ENCODE measurements around the gene MAP2K7.

MAP2K7 gene

GRCh38 chr19:7943444-7944176 is 39.9 kb downstream of the MAP2K7 start, which contains the start of gene TIMM44:
TIMM44 (minus strand) TSS chr19:7943666; CDS start chr19:7943651, 15 bp downstream.
- Histone ChIP-seq H3K27ac (ENCODE audit: extremely low read depth, low read depth, low read length) (peak within 1 kb of the TSS; percentile 90), H3K9me3 (ENCODE audit: control insufficient read depth, insufficient read depth, low read depth, low read length) (no peaks in the 10 kb centered on the region), H3K36me3 (ENCODE audit: control insufficient read depth in 2 of 2, insufficient read depth in 1 of 2, low read length in 2 of 2) (peaks cover 0 to 30% of the 10 kb centered on the region in 2 experiments; a peak in 2 of 3 replicates), H3K4me3 (ENCODE audit: low read depth, low read length) (peak within 1 kb of the TSS; percentile 99), H3K4me1 (ENCODE audit: control insufficient read depth, insufficient read depth, low read length) (no peaks in the 10 kb centered on the region)
- CTCF ChIA-PET: interaction anchor here (0.5 to 2.6 kb wide), 37 partner anchors 9 to 567 kb away, joined by 3 to 26 read pairs (median 5); partner anchors contain the start of genes CTXN1, MAP2K7 and SNAPC2
- POLR2A ChIA-PET: interaction anchor here (0.5 to 4.2 kb wide), 40 partner anchors 9 to 874 kb away, joined by 3 to 60 read pairs (median 4); partner anchors contain the start of genes CCL25, CTXN1, ELAVL1 and MAP2K7
- TF ChIP-seq ZEB2 (tag by site-specific recombination; IDR thresholded peaks at IDR 0.05) (peak; percentile 82), GLI4 (tag by site-specific recombination; IDR thresholded peaks at IDR 0.05) (no peak), ZNF621 (tag by site-specific recombination; IDR thresholded peaks at IDR 0.05) (no peak), ZNF335 (tag by site-specific recombination; conservative IDR thresholded peaks at IDR 0.05) (peak; percentile 91), ZSCAN23 (tag by site-specific recombination; IDR thresholded peaks at IDR 0.05) (no peak), KLF1 (tag by site-specific recombination; IDR thresholded peaks at IDR 0.05) (peak; percentile 39; the same call in 1 of the 2 replicates), ZBTB26 (tag by site-specific recombination; optimal IDR thresholded peaks at IDR 0.05) (peak; percentile 88), ATF2 (tag by site-specific recombination; IDR thresholded peaks at IDR 0.05; ENCODE audit: low read depth) (peak; percentile 90), SCRT1 (tag by site-specific recombination; IDR thresholded peaks at IDR 0.05; ENCODE audit: borderline replicate concordance) (no peak), BCL11B (tag by site-specific recombination; IDR thresholded peaks at IDR 0.05; ENCODE audit: low read depth) (0 out of 2 replicates have a peak, but pooled peaks have one; percentile 59), ZNF626 (tag by site-specific recombination; IDR thresholded peaks at IDR 0.05) (no peak), ZNF629 (tag by site-specific recombination; IDR thresholded peaks at IDR 0.05) (peak; percentile 70), ZNF707 (tag by site-specific recombination; IDR thresholded peaks at IDR 0.05) (no peak), ZBTB48 (tag by site-specific recombination; IDR thresholded peaks at IDR 0.05) (no peak), ZNF548 (tag by site-specific recombination; IDR thresholded peaks at IDR 0.05) (no peak), TRIM28 (IDR thresholded peaks at IDR 0.05; ENCODE audit: borderline replicate concordance, low read length) (peak; percentile 21; the same call in 1 of the 2 replicates), OVOL3 (tag by site-specific recombination; IDR thresholded peaks at IDR 0.05) (peak; percentile 8; the same call in 1 of the 2 replicates), REPIN1 (tag by site-specific recombination; IDR thresholded peaks at IDR 0.05; ENCODE audit: low read depth) (no peak), ZNF223 (tag by site-specific recombination; IDR thresholded peaks at IDR 0.05) (peak; percentile 99), ZNF221 (tag by site-specific recombination; IDR thresholded peaks at IDR 0.05; ENCODE audit: borderline replicate concordance) (no peak), SETDB1 (IDR thresholded peaks at IDR 0.05; ENCODE audit: insufficient read length, low read length) (peak; percentile 21), ZFHX2 (tag by site-specific recombination; conservative IDR thresholded peaks at IDR 0.05) (0 out of 2 replicates have a peak, but pooled peaks have one; percentile 7), KLF10 (tag by site-specific recombination; IDR thresholded peaks at IDR 0.05) (peak; percentile 88; the same call in 1 of the 2 replicates), ZNF2 (tag by site-specific recombination; IDR thresholded peaks at IDR 0.05) (peak; percentile 11; the same call in 1 of the 2 replicates), SP7 (tag by site-specific recombination; IDR thresholded peaks at IDR 0.05) (0 out of 2 replicates have a peak, but pooled peaks have one; percentile 38), YY2 (tag by site-specific recombination; IDR thresholded peaks at IDR 0.05) (peak; percentile 83), ZNF433 (tag by site-specific recombination; IDR thresholded peaks at IDR 0.05; ENCODE audit: low read depth) (no peak), ZNF639 (tag by site-specific recombination; IDR thresholded peaks at IDR 0.05) (0 out of 2 replicates have a peak, but pooled peaks have one; percentile 16), KLF8 (tag by site-specific recombination; IDR thresholded peaks at IDR 0.05) (peak; percentile 61; the same call in 1 of the 2 replicates), ZNF146 (tag by site-specific recombination; IDR thresholded peaks at IDR 0.05) (no peak), GLIS1 (tag by site-specific recombination; IDR thresholded peaks at IDR 0.05) (peak; percentile 22; the same call in 1 of the 2 replicates), REST (tag by site-specific recombination; IDR thresholded peaks at IDR 0.05) (peak; percentile 91)

Measured in HEK293 (cell line).